IgD-negative memory B cell (primary cell): ENCODE results near the gene NUDT9. TPM values are rescaled to one million over a fixed set of nuclear protein-coding genes. Genes with fewer than 3 reads are reported as not detected.
"Not testable (repeated sequence)": the region's sequence is repeated elsewhere in the genome, so short reads cannot be mapped to it uniquely, and the experiment has no call there.

Experiments
- H3K27ac Mint-ChIP-seq, 3 donors: one replicate each; pipeline ENCODE4 v1.8.0; 2020 to 2022; ENCODE audit warnings: mild to moderate bottlenecking in 3 of 3, mixed read lengths in 3 of 3, moderate library complexity in 1 of 3
- H3K27me3 Mint-ChIP-seq: one replicate; pipeline ENCODE4 v1.8.0; 2021; ENCODE audit warnings: mixed read lengths
- H3K36me3 Mint-ChIP-seq: one replicate; pipeline ENCODE4 v1.8.0; 2020; ENCODE audit warnings: mild to moderate bottlenecking, mixed read lengths
- H3K4me1 Mint-ChIP-seq, 3 donors: one replicate each; pipeline ENCODE4 v1.8.0; 2020 to 2022; ENCODE audit warnings: mixed read lengths in 3 of 3, mild to moderate bottlenecking in 1 of 3
- H3K4me3 Mint-ChIP-seq, 4 donors: one replicate each; pipeline ENCODE4 v1.8.0; 2020 to 2022; ENCODE audit warnings: mild to moderate bottlenecking in 4 of 4, mixed read lengths in 4 of 4, moderate library complexity in 3 of 4
- H3K9me3 Mint-ChIP-seq, 3 donors: one replicate each; pipeline ENCODE4 v1.8.0; 2020 to 2021; ENCODE audit warnings: mixed read lengths in 3 of 3, mild to moderate bottlenecking in 1 of 3
- polyA plus RNA-seq: library from polyadenylated mRNA; unstranded; fragments of 300-500 nt; fragmentation: Illumina TruSeq; gene quantifications from one replicate; pipeline ENCODE4 v1.2.3, GENCODE V29; 2021

The NUDT9 gene
- polyA plus RNA-seq, 1 donor from 2014 or later: 23.6 TPM

DNA sequence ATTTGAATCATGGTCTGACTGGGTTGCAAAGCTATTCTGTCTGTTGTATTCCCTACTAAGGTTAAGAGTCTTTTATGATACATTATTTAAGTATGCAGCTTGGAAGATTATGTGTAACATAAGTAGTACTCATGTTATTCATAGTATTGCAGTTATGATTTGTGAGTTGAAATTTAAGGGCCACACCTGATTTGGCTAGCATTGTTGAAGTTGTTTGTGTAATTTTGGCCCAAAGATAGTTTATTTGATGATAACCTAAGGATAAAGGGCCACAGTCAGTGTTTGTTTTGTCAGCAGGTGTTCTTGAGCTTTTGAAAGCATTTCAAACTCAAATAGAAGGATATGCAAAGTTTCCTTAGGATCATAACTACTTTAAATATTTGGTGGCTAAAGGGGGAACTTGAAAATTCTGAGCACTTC lies 38.9 kb downstream of the NUDT9 start:
- peaks cover 10% of the 10 kb centered on the region for H3K36me3 Mint-ChIP-seq
- peaks cover 0 to 6% (median 6%) of the 10 kb centered on the region in 3 donors for H3K4me1 Mint-ChIP-seq
- peaks cover 0 to 5% (median 0%) of the 10 kb centered on the region in 3 donors for H3K9me3 Mint-ChIP-seq
- no peak overlapping the region for H3K4me3 Mint-ChIP-seq
- no peaks in the 10 kb centered on the region for H3K27me3 Mint-ChIP-seq
- no peak overlapping the region for H3K27ac Mint-ChIP-seq

DNA sequence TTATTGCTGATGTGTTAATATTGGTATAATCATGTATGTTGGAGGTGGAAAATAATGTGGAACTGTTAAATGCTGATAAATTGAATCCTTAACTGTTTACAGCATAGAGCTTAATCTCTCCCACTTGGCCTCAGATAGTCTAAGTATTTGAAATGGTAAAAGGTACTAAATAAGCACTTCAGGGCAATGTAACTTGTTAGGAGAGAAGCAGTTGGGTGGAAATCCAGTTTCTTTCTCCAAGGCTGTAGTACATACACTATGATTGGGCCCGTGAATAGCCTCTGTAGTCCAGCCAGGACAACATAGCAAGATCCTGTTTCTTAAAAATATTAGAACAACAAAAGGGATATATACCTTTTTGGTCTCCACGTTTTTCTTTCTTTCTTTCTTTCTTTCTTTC lies 39.7 kb downstream of the NUDT9 start:
- no peak overlapping the region for H3K27ac Mint-ChIP-seq
- H3K4me1 Mint-ChIP-seq: peaks cover 0 to 6% (median 6%) of the 10 kb centered on the region in 3 donors
- H3K36me3 Mint-ChIP-seq: peaks cover 10% of the 10 kb centered on the region
- H3K4me3 Mint-ChIP-seq: no peak overlapping the region
- peaks cover 0 to 5% (median 0%) of the 10 kb centered on the region in 3 donors for H3K9me3 Mint-ChIP-seq
- H3K27me3 Mint-ChIP-seq: no peaks in the 10 kb centered on the region

DNA sequence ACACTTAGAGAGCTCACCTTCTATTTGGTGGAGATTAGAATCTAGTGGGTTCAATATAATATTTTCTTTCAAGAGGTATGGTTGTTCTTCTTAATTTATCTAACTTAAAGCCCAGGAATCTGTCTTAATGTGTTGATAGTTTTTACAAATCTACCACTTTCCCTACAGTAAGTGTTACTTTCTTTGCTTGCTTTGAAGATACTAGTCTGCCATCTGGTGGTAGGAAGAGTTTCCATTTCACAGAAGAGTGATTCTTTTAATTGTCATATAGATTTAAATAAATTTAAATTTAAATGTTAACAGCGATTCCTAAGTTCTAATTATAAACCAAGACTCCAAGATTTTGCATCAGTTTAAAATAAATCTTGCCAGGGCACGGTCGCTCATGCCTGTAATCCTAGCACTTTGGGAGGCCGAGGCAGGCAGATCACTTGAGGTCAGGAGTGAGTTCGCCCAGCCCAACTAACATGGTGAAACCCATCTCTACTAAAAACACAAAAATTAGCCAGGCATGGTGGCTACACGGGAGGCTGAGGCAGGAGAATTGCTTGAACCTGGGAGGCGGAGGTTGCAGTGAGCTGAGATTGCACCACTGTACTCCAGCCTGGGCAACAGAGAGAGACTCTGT lies 43.5 kb downstream of the NUDT9 start:
- no peaks in the 10 kb centered on the region for H3K27me3 Mint-ChIP-seq
- no peak overlapping the region for H3K27ac Mint-ChIP-seq
- no peaks in the 10 kb centered on the region for H3K9me3 Mint-ChIP-seq
- H3K4me1 Mint-ChIP-seq: peaks cover 0 to 8% (median 6%) of the 10 kb centered on the region in 3 donors
- no peaks in the 10 kb centered on the region for H3K36me3 Mint-ChIP-seq
- no peak overlapping the region for H3K4me3 Mint-ChIP-seq

DNA sequence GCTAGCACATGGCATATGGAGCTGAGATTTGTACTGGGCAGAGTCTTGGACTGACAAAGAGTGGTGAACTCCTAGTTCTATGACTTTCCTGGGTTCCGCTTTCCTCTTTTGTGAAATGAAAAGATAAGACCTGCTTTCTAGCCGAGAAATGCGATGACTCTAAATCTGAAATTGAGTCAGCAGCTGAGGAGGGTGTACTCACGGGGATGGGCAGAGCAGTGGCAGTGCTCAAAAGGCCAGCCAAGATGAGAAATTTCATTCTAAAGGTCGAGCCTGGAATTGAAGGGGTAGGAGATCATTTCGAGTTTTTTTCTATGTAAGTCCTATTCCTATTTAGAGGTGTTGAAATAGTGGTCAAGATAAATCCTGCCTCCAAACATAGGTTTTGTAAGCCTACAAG lies 47.0 kb downstream of the NUDT9 start:
- H3K36me3 Mint-ChIP-seq: no peaks in the 10 kb centered on the region
- H3K4me3 Mint-ChIP-seq: no peak overlapping the region
- H3K27me3 Mint-ChIP-seq: no peaks in the 10 kb centered on the region
- no peak overlapping the region for H3K27ac Mint-ChIP-seq
- H3K4me1 Mint-ChIP-seq: peaks cover 0 to 4% (median 3%) of the 10 kb centered on the region in 3 donors
- H3K9me3 Mint-ChIP-seq: no peaks in the 10 kb centered on the region

DNA sequence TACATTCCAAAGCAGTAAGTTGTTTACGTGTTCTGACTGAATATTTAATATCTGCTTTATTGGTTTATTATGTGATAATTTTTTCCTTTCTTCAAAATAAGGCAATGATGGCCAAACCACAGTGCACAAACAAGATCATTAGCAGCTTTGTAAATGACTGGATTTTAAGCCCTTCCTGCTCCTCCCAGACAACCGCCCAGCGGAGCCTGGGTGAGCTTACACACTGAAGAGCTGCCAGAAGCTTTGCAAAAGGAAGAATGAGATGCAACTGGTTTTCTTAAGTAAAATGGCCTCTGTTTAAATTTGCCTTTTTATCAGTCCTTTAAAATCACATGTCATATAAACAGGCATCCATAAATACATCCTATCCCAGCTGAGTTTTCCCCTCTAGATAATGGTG lies 54.6 kb downstream of the NUDT9 start:
- no peak overlapping the region for H3K27ac Mint-ChIP-seq
- H3K4me3 Mint-ChIP-seq: no peak overlapping the region

DNA sequence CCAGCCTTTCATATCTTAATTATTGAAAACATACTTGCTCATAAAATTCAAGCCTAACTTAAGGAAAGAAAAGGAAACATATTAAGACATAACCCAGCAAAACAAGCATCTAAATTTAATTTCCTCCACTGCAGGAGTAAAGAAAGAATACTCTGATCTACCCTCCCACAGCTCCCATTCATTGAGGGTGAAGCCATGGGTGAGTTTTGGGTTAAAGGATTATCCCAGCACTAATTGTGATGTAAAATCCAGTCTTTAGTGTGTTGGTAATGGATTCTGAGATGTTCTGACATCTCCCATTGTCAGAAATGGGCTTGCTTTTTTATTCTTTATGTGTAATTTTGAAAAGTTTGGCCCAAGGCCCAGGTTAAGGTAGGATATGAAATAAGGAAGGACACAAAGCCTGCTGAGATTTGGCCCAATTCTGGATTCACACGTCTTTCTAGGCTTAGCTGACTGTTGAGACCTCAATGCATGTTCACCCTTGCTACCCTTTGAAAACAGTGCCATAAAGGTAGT lies 56.4 kb downstream of the NUDT9 start:
- H3K9me3 Mint-ChIP-seq: peaks cover 0 to 5% (median 3%) of the 10 kb centered on the region in 3 donors
- H3K27ac Mint-ChIP-seq: no peak overlapping the region
- no peak overlapping the region for H3K4me3 Mint-ChIP-seq
- H3K36me3 Mint-ChIP-seq: no peaks in the 10 kb centered on the region
- no peaks in the 10 kb centered on the region for H3K27me3 Mint-ChIP-seq
- H3K4me1 Mint-ChIP-seq: peaks cover 0 to 2% (median 0%) of the 10 kb centered on the region in 3 donors

More for the DNA sequence above, 54.6 kb downstream of the NUDT9 start:
- Mint-ChIP-seq H3K27me3 (no peaks in the 10 kb centered on the region), H3K4me1 (peaks cover 0 to 3% (median 0%) of the 10 kb centered on the region in 3 donors), H3K9me3 (peaks cover 0 to 3% (median 0%) of the 10 kb centered on the region in 3 donors), H3K36me3 (no peaks in the 10 kb centered on the region)

DNA sequence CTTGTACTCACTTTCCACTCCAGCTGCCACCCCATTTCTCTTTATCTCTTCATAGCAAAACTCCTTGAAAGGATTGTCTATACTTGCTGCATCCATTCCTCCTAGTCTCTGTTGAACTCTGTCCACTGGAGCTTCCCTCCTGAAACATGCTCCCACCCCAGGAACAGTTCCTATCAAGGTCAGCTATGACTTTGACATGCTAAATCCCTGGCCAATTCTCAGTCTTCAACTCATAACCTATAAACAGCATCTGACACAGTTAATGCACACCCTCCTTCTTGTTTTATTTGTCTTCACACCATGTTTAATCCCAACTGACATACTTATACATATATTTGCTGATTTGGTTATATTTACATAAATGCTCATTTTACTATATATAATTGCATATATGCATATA lies 59.0 kb downstream of the NUDT9 start:
- no peaks in the 10 kb centered on the region for H3K27me3 Mint-ChIP-seq
- no peak overlapping the region for H3K4me3 Mint-ChIP-seq
- H3K27ac Mint-ChIP-seq: no peak overlapping the region
- H3K9me3 Mint-ChIP-seq: peaks cover 0 to 5% (median 0%) of the 10 kb centered on the region in 3 donors
- H3K4me1 Mint-ChIP-seq: no peaks in the 10 kb centered on the region
- H3K36me3 Mint-ChIP-seq: no peaks in the 10 kb centered on the region

DNA sequence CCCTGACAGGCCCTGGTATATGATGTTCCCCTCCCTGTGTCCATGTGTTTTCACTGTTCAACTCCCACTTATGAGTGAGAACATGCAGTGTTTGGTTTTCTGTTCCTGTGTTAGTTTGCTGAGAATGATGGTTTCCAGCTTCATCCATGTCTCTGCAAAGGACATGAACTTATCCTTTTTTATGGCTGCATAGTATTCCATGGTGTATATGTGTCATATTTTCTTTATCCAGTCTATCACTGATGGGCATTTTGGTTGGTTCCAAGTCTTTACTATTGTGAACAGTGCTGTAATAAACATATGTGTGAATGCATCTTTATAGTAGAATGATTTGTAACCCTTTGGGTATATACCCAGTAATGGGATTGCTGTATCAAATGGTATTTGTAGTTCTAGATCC lies 60.9 kb downstream of the NUDT9 start:
- H3K36me3 Mint-ChIP-seq, H3K4me3 Mint-ChIP-seq, H3K9me3 Mint-ChIP-seq, H3K27me3 Mint-ChIP-seq, H3K4me1 Mint-ChIP-seq, H3K27ac Mint-ChIP-seq: not testable (repeated sequence)

DNA sequence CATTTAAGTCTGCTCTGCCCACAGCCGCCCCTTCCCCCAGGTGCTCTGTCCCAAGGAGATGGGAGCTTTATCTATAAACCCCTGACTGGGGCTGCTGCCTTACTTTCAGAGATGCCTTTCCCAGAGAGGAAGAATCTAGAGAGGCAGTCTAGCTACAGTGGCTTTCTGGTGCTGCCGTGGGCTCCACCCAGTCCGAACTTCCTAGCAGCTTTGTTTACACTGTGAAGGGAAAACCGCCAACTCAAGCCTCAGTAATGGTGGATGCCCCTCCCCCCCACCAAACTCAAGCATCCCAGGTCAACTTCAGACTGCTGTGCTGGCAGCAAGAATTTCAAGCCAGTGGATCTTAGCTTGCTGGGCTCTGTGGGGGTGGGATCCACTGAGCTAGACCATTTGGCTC lies 66.3 kb downstream of the NUDT9 start:
- H3K27me3 Mint-ChIP-seq, H3K27ac Mint-ChIP-seq, H3K36me3 Mint-ChIP-seq, H3K9me3 Mint-ChIP-seq: not testable (repeated sequence)
- Mint-ChIP-seq H3K4me3 (peak overlapping the region in 1 of 4 donors; percentile 19), H3K4me1 (peaks cover 4 to 12% (median 5%) of the 10 kb centered on the region in 3 donors)

DNA sequence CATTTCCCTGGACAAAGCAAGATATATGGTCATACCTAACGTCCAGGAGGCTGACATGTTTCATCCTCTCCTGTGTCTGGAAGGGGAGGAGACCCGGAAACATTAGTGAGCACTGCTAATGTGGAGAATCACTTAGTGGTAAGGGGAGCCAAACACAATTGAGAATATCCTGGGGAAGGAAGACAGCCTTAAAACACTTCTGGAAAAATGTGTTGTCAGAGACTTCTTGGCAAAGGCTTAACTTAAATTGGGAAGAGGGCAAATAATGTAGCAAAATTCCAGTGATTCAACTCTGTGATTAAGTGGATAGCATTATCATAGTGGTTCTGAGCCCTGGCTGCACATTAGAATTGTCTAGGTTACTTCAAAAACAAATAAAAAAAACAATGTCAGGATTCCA lies 67.3 kb downstream of the NUDT9 start:
- Mint-ChIP-seq H3K27ac (no peak overlapping the region), H3K4me3 (no peak overlapping the region)

DNA sequence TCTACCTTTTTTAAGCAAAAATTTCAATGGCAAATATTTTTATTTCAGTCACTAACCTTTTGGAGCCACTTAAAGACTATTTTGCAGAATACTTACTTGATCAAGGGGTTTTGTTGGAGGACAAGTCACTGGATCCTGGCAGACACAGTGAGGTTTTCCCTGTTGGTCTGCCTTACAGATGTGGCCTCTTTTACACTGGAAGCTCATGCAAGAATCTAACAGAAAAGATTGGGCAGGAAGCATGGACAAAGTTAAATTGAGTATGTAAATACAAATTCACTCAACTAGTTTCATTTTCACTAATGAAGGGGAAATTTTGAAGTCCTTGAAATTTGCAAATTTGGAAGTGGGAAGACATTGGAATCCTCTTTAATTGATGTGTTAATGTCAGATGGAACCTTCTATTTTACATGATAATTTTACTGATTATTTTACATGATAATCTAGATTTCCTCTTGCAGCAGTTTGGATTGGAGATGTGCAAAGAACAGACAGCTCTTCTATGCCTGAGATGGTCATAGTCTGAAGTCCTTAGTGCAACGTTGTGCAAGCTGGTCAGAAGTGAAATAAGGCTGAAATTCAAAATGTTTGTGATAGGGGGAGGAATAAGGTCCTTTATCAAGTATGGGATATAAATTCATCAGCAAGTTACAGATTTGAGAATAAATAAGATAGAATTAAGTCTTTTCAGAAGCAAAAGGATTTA lies 68.4 kb downstream of the NUDT9 start:
- Mint-ChIP-seq H3K36me3 (peaks cover 3% of the 10 kb centered on the region), H3K4me1 (peaks cover 4 to 12% (median 5%) of the 10 kb centered on the region in 3 donors), H3K4me3 (no peak overlapping the region), H3K27ac (no peak overlapping the region), H3K9me3 (peaks cover 0 to 5% (median 0%) of the 10 kb centered on the region in 3 donors), H3K27me3 (no peaks in the 10 kb centered on the region)

More for the DNA sequence above, 67.3 kb downstream of the NUDT9 start:
- Mint-ChIP-seq H3K27me3 (no peaks in the 10 kb centered on the region), H3K36me3 (peaks cover 3% of the 10 kb centered on the region), H3K4me1 (peaks cover 4 to 12% (median 5%) of the 10 kb centered on the region in 3 donors), H3K9me3 (peaks cover 0 to 5% (median 0%) of the 10 kb centered on the region in 3 donors)

DNA sequence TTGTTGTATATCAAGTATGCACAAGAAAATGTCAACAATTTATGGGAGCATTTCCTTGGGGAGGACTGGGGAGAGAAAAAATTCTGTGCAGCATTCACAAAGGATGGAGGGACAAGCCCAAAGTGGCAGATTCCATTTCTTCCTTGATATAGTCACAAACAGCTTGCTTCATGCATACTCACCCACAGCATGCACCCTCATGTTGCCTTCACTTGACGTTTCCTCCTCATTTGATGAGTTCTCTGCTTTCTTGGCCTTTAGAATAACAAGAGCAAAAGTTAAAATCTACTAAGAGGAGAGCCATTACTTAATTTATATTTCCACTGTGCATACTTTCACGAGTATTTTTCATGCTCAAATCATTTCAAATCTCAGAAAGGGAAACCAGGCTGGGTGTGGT lies 69.1 kb downstream of the NUDT9 start:
- Mint-ChIP-seq H3K4me3 (no peak overlapping the region), H3K27me3 (no peaks in the 10 kb centered on the region), H3K9me3 (peaks cover 0 to 5% (median 0%) of the 10 kb centered on the region in 3 donors), H3K27ac (no peak overlapping the region), H3K36me3 (peaks cover 3% of the 10 kb centered on the region), H3K4me1 (peaks cover 4 to 12% (median 5%) of the 10 kb centered on the region in 3 donors)

DNA sequence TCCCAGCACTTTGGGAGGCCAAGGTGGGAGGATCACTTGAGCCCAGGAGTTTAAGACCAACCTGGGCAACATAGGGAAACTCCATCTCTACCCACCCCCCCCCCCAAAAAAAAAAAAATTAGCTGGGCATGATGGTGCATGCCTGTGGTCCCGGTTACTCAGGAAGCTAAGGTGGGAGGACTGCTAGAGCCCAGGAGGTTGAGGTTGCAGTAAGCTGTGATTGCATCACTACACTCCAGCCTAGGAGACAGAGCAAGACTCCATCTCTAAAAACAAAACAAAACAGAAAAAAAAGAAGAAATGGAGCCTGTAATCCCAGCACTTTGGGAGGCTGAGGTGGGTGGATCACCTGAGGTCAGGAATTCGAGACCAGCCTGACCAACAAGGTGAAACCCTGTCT lies 69.5 kb downstream of the NUDT9 start:
- not testable (repeated sequence) for H3K36me3 Mint-ChIP-seq, H3K9me3 Mint-ChIP-seq

DNA sequence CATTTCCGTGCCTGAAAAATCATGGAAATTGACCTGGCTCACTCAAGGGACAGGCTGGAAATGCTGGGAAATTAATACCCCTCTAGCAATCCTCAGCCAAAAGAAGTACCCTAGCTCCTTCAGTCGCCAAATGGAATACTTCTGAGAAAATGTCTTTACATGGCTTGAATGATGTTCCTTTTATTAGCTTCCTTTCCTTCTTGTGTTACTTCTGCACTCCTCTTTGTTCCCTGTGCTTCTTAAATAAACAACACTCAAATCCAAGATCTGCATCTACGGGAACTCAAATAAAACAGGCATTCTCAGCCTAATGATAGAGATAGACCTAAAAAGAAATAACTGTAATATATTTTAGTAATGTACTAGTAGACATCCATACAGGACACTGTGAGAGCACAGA lies 70.7 kb downstream of the NUDT9 start:
- H3K4me1 Mint-ChIP-seq: peaks cover 5 to 15% (median 6%) of the 10 kb centered on the region in 3 donors
- H3K4me3 Mint-ChIP-seq: no peak overlapping the region
- no peaks in the 10 kb centered on the region for H3K27me3 Mint-ChIP-seq
- peaks cover 3% of the 10 kb centered on the region for H3K36me3 Mint-ChIP-seq
- H3K27ac Mint-ChIP-seq: no peak overlapping the region
- H3K9me3 Mint-ChIP-seq: peaks cover 0 to 3% (median 0%) of the 10 kb centered on the region in 3 donors

More for the DNA sequence above, 69.5 kb downstream of the NUDT9 start:
- H3K27ac Mint-ChIP-seq, H3K4me3 Mint-ChIP-seq, H3K27me3 Mint-ChIP-seq: not testable (repeated sequence)
- peaks cover 4 to 12% (median 5%) of the 10 kb centered on the region in 3 donors for H3K4me1 Mint-ChIP-seq

DNA sequence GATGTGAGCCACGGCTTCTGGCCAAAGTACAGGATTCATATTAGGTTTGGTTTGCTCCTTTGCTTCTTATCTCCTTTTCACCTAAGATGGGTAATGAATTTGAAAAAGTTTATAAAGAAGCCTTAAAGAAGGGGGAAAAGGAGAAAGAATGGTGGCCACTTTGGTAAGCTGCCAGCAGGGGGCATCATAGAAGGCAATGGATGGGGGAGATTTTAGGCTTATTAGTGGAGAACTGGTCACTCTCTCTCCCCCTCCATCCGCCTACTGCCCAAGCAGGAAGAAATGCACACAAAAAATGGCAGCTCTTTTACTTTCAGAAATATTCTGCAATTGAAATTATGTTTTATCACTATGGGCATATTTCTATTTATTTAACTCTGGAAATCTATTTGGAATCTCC lies 74.8 kb downstream of the NUDT9 start:
- peaks cover 5% of the 10 kb centered on the region for H3K27me3 Mint-ChIP-seq
- H3K9me3 Mint-ChIP-seq: peaks cover 0 to 3% (median 0%) of the 10 kb centered on the region in 3 donors
- H3K36me3 Mint-ChIP-seq: peaks cover 3% of the 10 kb centered on the region
- H3K4me1 Mint-ChIP-seq: peaks cover 2 to 21% (median 15%) of the 10 kb centered on the region in 3 donors
- peak overlapping the region in 1 of 4 donors; percentile 50 for H3K4me3 Mint-ChIP-seq
- H3K27ac Mint-ChIP-seq: no peak overlapping the region
